ENCODE data around the gene TTYH3.

Gene TTYH3

GRCh38 chr7:2635810-2636701 is 4.3 kb downstream of the TTYH3 start:
- DNase-seq: no peak

GRCh38 chr7:2637066-2637471 is 5.3 kb downstream of the TTYH3 start:
- no peak for DNase-seq

- no peak for DNase-seq
Measured at GRCh38 chr7:2637505-2638223, 5.9 kb downstream of the TTYH3 start.

GRCh38 chr7:2638224-2638991 is 6.6 kb downstream of the TTYH3 start:
- no peak for DNase-seq

GRCh38 chr7:2639181-2639681 is 7.4 kb downstream of the TTYH3 start:
- no peak for DNase-seq

GRCh38 chr7:2639695-2640481 is 8.1 kb downstream of the TTYH3 start:
- no peak for DNase-seq

- DNase-seq: no peak
Measured at GRCh38 chr7:2640482-2640830, 8.7 kb downstream of the TTYH3 start.

GRCh38 chr7:2640846-2641316 is 9.1 kb downstream of the TTYH3 start:
- no peak for DNase-seq

GRCh38 chr7:2641406-2642393 is 9.9 kb downstream of the TTYH3 start:
- DNase-seq: peak; percentile 98

- no peak for DNase-seq
Measured at GRCh38 chr7:2643386-2644219, 11.8 kb downstream of the TTYH3 start.

- DNase-seq: no peak
Measured at GRCh38 chr7:2644220-2644561, 12.4 kb downstream of the TTYH3 start.

- no peak for DNase-seq
Measured at GRCh38 chr7:2644562-2645273, 12.9 kb downstream of the TTYH3 start.

GRCh38 chr7:2645274-2645868 is 13.6 kb downstream of the TTYH3 start:
- DNase-seq: peak; percentile 86

GRCh38 chr7:2646336-2646679 is 14.5 kb downstream of the TTYH3 start:
- DNase-seq: no peak

- peak; percentile 94 for DNase-seq
Measured at GRCh38 chr7:2646680-2647571, 15.1 kb downstream of the TTYH3 start.

GRCh38 chr7:2647594-2648172 is 15.9 kb downstream of the TTYH3 start:
- DNase-seq: no peak

GRCh38 chr7:2649139-2649838 is 17.5 kb downstream of the TTYH3 start:
- no peak for DNase-seq
